Hepatocyte (in vitro differentiated cells): ENCODE results near the gene STN1.

Experiments
- EZH2 ChIP-seq: fragments of 200-600 bp; sonication (generic); IDR thresholded peaks from 2 replicates; pipeline ENCODE4 v1.6.1; 2016; ENCODE audit warnings: antibody characterized with exemption, mild to moderate bottlenecking, borderline replicate concordance
- EZH2phosphoT487 ChIP-seq: fragments of 200-600 bp; sonication (generic); IDR thresholded peaks from one replicate; pipeline ENCODE4 v1.6.1; 2018; ENCODE audit warnings: antibody characterized with exemption, mild to moderate bottlenecking, low read depth, moderate library complexity; ENCODE audit not compliant: unreplicated experiment, severe bottlenecking
- TF ChIP-seq, protein P1 (sequence below): fragments of 200-600 bp; sonication (generic); IDR thresholded peaks from 2 replicates; pipeline ENCODE4 v1.5.1; 2016; ENCODE audit warnings: antibody characterized with exemption, mild to moderate bottlenecking; ENCODE audit not compliant: poor library complexity

DNA sequence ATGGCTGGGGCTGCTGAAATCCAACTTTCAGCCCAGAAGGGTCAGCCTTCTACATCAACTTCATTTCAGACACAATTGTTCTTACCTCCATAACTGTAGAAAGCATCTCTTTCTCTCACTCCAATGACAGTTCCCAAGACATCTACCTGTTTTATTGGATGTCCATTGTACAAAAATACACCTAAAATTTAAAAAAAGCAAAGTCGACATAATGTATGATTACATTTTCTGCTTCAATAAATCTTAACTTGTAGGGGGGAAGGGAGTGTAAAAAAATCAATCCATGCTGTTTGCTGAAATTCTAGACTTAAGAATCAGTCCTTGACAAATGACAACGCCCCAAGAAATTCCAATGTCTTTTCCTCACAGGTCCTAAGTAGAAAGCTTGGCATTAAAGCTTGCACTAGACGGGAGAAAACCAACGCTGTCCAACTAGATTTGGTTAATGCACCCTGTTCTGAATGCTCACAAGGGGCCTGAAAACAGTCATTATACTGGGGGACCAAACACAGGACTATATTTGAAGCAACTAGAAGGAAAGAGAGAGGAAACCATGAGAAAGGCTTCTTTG lies 7.5 kb downstream of the STN1 start:
- TF ChIP-seq EZH2phosphoT487 = no peak
- TF ChIP-seq, protein P1, sequence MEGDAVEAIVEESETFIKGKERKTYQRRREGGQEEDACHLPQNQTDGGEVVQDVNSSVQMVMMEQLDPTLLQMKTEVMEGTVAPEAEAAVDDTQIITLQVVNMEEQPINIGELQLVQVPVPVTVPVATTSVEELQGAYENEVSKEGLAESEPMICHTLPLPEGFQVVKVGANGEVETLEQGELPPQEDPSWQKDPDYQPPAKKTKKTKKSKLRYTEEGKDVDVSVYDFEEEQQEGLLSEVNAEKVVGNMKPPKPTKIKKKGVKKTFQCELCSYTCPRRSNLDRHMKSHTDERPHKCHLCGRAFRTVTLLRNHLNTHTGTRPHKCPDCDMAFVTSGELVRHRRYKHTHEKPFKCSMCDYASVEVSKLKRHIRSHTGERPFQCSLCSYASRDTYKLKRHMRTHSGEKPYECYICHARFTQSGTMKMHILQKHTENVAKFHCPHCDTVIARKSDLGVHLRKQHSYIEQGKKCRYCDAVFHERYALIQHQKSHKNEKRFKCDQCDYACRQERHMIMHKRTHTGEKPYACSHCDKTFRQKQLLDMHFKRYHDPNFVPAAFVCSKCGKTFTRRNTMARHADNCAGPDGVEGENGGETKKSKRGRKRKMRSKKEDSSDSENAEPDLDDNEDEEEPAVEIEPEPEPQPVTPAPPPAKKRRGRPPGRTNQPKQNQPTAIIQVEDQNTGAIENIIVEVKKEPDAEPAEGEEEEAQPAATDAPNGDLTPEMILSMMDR = no peak
- no peak for TF ChIP-seq EZH2
